GM18517 (cell line): ENCODE measurements around the gene PHC2.

Experiments used
- ATAC-seq: cut with Tn5 transposase; IDR thresholded peaks from one replicate; pipeline ENCODE4 v1.9.1; 2021; ENCODE audit warnings: mild to moderate bottlenecking, moderate library complexity; ENCODE audit not compliant: unreplicated experiment

Gene PHC2

GRCh38 chr1:33426916-33427315, 4.0 kb downstream of the PHC2 start:
- ATAC-seq, result no peak

GRCh38 chr1:33425900-33426299, 5.0 kb downstream of the PHC2 start:
- no peak for ATAC-seq

- no peak for ATAC-seq
Measured at GRCh38 chr1:33424610-33425009, 6.3 kb downstream of the PHC2 start.

DNA sequence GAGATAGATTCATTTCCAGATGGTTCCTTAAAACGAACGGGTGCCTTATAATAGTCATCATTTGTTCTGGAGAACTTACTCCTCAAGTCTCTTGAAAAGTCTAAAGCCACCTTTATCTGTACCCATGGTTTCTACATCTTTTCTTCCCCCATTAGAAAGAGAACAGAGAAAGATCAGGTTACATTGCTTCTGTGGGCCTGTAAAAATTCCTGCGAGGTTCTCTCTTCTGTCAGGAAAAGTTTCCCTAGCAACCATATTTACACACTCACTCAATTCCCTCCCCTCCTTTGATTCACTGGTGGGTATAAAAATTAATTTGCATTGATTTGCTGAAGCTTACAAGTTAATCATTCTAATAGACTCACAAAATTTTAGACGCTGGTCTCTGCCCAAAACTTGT, 6.7 kb downstream of the PHC2 start:
- no peak for ATAC-seq

DNA sequence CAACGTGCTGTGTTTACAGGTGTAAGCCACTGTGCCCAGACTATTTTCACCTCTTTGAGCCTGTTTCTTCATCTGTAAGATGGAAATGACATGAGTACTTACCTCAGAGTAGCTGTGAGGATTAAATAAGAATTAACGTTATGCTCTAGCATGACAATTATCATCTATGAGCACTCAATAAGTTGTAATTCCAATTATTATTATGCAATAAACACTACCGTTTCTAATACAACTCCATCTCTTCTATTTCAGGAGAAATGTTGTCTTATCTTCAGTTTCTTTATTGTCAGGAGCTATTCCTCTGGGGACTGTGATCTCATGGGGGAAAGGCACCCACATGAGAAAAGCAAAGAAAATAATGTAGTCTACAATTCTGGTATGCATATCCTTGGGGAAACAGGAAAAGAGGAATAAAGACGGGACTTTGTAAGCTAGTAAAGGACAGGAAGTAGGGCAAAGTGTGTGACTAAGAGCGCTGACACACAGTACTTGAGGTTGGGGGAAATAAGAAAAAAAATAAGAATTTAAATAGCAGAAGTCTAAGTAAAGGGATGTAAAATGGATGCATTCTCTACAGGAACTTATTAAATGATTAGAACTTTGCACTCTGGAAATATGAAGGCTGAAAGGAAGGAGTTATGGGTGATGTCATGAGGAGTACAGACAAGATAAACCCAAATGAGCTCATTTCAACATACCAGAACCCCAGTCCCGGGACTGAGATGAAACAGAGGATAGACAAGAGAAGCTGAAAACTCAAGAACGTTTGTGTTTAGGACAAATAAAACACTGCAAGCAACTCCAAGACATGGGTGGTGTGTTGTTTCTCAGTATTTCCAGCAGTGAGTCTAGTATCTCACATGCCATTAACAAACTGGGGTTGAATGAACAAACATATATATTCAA, 9.8 kb downstream of the PHC2 start:
- no peak for ATAC-seq

GRCh38 chr1:33418811-33419210, 12.1 kb downstream of the PHC2 start:
- no peak for ATAC-seq

DNA sequence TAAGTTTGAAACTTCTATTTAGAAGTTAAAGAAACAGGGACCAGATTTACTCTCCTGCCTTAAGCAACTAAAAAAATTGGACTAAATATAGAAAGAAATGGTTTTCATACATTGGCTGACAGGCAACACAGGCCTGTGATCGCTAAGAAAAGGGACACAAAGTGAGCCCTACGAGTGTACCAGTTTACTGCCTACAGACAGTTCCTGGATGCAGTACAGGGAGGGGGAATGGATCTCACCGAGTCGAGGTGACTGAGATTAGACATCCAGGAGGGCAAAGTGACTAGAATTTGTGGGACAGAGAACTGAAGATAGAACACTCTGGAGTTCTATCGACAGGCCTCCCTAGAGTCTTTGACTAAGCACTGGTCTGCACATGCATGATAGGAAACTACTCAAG, 16.0 kb downstream of the PHC2 start:
- ATAC-seq, result no peak

GRCh38 chr1:33410091-33410701, 20.7 kb downstream of the PHC2 start:
- ATAC-seq, result no peak

DNA sequence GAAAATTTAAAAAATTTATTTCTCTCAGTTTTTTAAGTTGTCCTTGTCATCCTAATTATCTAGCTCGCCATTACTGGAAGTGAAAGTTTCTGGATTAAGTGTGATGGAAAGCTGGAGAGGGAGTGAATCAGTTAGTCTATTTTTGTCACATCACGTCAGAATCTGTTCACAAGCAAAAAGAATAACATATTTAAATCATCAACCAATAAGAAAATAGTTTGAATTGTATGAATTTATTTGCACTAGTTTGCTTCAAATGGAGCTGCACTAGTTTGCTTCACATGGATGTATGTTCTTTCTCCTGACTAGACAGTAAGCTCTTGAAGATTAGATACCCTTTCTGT, 22.8 kb downstream of the PHC2 start:
- no peak for ATAC-seq

- ATAC-seq, result no peak
Measured at GRCh38 chr1:33407352-33408092, 23.4 kb downstream of the PHC2 start.

DNA sequence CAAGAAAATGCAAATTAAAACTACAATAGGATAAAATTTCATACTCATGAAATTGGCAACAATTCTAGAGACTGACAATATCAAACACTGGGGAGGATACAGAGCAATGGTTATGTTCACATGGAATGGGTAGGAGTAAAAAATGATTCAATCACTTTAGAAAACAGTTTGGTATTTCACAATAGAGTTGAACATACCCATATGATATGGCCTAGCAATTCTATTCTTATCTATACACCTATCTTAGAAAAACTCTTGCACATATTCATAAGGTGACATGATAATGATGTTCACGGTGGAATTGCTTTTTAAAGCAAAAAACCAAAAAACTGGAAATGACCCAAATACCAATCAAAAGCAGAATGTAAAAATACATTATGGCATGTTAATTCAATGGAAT, 28.7 kb downstream of the PHC2 start:
- ATAC-seq, result no peak

GRCh38 chr1:33401471-33401870, 29.4 kb downstream of the PHC2 start:
- ATAC-seq, result no peak

- no peak for ATAC-seq
Measured at GRCh38 chr1:33400153-33400911, 30.6 kb downstream of the PHC2 start.

DNA sequence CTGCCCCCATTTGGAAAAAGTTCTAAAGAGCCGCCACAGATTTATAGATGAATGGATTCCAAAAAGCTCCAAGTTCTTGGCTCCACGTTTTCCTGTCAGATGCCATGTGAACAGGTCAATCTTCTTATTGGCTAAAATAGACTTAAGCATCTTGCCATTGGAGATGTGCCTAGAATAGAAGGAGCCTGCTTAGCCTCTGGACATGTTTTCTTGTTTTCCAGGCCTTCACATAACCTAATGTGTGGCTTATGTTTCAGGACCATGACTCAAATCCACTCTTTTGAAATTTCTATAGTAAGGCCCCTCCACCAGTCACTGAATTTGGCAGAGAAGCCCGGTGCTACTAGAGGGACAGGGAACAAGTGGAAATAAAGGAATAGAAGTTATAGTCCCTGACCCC, 31.5 kb downstream of the PHC2 start:
- no peak for ATAC-seq

- no peak for ATAC-seq
Measured at GRCh38 chr1:33397994-33398393, 32.9 kb downstream of the PHC2 start.

- no peak for ATAC-seq
Measured at GRCh38 chr1:33397125-33397506, 33.8 kb downstream of the PHC2 start.

DNA sequence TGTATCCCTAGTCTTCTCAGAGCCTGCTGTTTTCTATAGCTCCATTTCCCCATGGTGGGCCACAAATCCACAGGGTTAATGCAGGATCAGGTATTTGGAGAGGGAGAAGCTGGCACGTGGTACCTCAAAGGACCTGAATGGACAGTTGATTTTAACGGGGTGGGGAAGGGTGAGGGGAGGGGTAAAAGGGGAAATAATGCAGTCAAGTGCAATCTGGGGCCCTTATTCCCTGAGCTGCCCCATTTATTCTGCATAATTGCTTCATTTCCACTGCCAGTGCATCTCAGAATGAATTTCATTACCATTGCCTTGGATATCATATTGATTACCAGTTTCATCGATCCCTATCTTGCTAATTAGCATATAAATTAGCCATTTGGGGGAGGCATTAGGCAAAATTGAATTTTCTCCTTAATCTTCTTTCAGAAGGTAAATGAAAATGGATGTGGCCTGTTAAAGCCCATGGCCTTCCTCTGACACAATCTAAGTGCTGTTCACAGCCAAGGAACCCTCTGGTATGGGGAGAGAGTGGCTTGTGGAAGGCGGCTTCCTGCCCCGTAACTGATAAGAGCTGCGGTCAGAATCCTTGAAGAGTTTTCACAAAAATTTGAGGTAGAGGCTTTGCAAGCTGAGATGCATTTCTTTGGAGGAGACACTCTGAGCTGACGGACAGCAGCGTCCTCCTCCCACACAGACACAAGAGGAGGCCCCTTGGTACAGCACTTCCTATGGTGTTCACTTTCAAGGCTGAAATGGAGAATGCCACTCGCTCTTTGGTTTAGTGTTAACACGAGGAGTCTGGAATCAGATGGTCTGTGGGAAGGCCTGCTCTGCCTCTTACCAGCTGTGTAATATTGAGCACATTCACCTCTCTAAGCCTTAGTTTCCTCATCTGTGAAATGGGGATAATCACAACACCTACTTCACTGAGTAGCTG, 34.4 kb downstream of the PHC2 start:
- no peak for ATAC-seq

GRCh38 chr1:33394770-33395169, 36.1 kb downstream of the PHC2 start:
- ATAC-seq, result no peak

DNA sequence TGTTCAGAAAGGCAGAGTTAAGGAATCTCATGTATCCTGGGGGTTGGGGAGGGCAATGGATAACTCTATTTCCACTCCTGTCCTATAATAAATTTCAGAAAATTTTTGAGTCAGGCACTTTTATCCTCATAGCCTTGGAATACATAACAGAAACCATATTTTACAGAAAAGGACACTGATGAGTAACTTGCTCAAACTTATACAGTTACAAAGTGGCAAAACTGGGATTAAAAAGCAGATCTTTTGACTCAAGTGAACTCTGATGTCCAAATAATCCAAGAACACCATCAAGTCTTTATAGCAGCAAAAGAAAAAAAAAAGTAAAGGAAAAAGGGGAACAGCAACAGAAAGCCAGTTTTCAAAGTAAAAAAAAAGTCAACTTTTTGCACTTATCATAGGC, 36.9 kb downstream of the PHC2 start:
- no peak for ATAC-seq

GRCh38 chr1:33393524-33393923, 37.4 kb downstream of the PHC2 start:
- ATAC-seq, result no peak
